Right ventricle myocardium superior (tissue), 1 donor: Measurements from ENCODE around the gene SPTBN5. TPM values are rescaled to one million over a fixed set of nuclear protein-coding genes. Genes with fewer than 3 reads are reported as not detected.
A peak's percentile ranks its signal among the peaks of the same experiment; 100 is the strongest.
"Not testable (repeated sequence)": the region's sequence is repeated elsewhere in the genome, so short reads cannot be mapped to it uniquely, and the experiment has no call there.

Experiments
- ATAC-seq: fragments of 200-7000 bp; cut with Tn5 transposase; one replicate; pipeline ENCODE4 v1.9.1; 2020; ENCODE audit warnings: mild to moderate bottlenecking; ENCODE audit not compliant: poor library complexity
- DNase-seq: peaks from one replicate; pipeline ENCODE4 v3.0.0-alpha.2; 2020
- intact Hi-C: fragments of 100-400 bp; cut with DNase I; formaldehyde crosslinking; loops from one replicate; pipeline ENCODE4 v1.11.2; 2022
- total RNA-seq: library from RNA; stranded (reverse); fragmentation: NEBNext Ultra II Directional; extraction: Animal tissue kit (Norgen Biotek cat#: 25700); gene quantifications from one replicate; pipeline ENCODE4 v1.2.1, GENCODE V29; 2021
- donor health status: DM: no; HTN: yes; CAD: no; lungs with severe emphysema.

Gene SPTBN5
- total RNA-seq, 1 donor from 2014 or later: 3.4 TPM

GRCh38 chr15:41839781-41840491 is 53.9 kb downstream of the SPTBN5 start:
- ATAC-seq (no peak), DNase-seq (no peak)
- intact Hi-C loops: no loop called here

DNA sequence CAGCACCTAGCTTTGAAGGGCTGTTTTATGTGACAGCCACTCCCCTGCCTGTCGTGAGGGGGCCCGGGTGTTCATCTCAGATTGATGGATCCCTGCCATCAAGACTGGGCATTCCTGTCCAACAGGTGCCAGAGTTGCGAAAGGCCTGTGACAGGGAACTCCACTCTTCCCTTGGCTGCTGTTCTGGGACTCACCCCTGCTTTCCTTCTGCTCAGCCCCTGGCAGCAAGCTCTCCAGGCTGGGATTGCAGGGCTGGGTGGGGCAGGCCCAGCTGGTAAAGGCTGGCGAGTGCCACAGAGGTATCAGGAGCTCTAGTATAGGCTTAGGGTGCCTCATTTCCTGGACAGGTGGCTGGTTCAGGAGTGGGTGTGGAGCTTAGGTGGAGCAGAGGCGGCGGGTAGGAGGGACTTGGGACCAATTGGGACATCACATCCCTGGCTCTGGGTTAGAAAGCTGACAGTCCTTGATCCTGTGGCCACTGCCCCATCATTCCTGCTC is 55.4 kb downstream of the SPTBN5 start, which contains the start of gene PLA2G4B:
TSS of gene PLA2G4B (plus strand) at position 448 of the 498 bp plus-strand sequence. CDS start 67 bp downstream, outside the sequence.
- DNase-seq: no peak
- intact Hi-C loops: no loop called here
- peak; percentile 65 for ATAC-seq

- DNase-seq (no peak), ATAC-seq (no peak)
- intact Hi-C loops: no loop called here
Measured at GRCh38 chr15:41836713-41837454, 57.0 kb downstream of the SPTBN5 start.

- no peak for DNase-seq
- intact Hi-C loops: no loop called here
- no peak for ATAC-seq
Measured at GRCh38 chr15:41836073-41836472, 57.8 kb downstream of the SPTBN5 start.

DNA sequence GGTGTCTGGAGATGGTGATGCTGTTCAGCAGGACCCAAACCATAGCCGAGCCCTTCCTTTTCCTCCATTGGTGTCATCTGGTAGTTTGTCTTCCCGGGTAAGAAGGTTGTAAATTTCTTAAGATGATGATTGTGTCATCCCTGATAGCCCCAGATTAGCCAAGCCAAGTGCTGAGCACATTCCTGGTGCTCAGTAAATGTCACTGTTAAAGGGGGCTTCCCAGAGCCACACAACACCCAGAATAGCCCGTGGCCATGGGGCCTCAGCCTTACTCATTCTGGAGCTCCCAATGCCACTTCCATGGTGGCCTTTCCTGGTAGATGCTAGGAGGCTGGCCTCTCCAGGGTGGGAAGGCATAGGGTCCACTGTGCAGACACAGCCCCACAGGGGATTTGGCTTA is 59.8 kb downstream of the SPTBN5 start:
- ATAC-seq: no peak
- intact Hi-C loops: no loop called here
- no peak for DNase-seq

- intact Hi-C loops: no loop called here
- DNase-seq: no peak
Measured at GRCh38 chr15:41832875-41833274, 61.0 kb downstream of the SPTBN5 start.

DNA sequence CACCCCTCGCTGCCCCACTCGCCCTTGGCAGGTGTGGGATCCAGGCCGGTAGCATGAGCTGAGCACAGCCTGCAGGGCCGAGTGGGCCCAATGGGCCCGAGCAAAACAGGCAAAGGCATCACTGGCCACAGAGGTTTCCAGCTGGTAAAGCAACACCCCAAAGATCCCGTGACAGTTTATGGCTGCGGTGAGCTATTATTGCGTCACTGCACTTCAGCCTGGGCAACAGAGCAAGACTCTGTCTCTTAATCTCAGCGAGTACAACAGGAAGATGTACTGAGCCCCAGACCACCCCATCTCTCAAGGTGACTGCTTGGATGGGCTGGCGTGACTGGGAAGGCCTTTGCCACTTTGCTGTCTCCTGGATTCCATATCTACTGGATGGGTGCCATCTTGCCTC is 61.6 kb downstream of the SPTBN5 start:
- DNase-seq (no peak), ATAC-seq (no peak)
- intact Hi-C loops: no loop called here

More at GRCh38 chr15:41832875-41833274, 61.0 kb downstream of the SPTBN5 start:
- no peak for ATAC-seq

DNA sequence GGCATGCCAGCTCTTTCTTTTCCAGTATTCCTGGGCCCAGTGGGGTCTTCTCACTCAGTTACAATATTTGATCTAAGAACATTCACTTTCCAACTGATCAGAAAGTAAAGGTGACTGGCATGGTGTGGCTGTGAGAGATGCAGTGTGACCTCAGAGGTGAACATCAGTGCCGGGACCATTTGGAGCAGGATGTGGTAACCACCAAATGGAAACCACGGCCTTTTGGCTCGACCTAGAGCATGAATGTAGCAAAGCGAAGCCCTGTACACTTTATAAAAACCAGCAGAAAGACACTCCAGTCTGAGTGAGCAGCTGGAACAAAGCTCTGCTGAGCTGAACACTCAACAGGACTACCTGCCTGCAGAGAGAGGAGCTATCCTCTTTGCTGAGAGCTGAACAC is 62.6 kb downstream of the SPTBN5 start:
- ATAC-seq, DNase-seq, intact Hi-C loops: not testable (repeated sequence)

GRCh38 chr15:41829959-41830646 is 63.8 kb downstream of the SPTBN5 start:
- intact Hi-C loops: loop anchor here (2.0 kb wide), 1 partner anchor 75 kb away; no protein-coding TSS in a partner anchor
- ATAC-seq: no peak
- DNase-seq: no peak

DNA sequence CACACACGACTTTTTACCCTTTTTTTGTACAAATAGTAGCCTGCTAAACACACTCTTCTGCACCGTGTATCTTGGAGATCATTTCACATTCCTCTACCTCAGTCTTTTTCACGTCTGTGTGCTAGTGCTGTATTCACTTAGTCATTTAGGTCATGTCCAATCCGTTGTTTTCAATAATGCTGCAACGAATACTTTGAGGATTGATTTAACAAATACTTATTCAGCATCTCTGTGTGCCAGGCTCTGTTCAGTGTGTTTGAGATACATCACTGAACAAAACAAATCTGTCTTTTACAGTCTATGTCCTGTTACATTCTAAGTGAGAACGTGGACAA is 65.1 kb downstream of the SPTBN5 start:
- DNase-seq (no peak), ATAC-seq (no peak)
- intact Hi-C loops: loop anchor here (2.0 kb wide), 1 partner anchor 76 kb away; no protein-coding TSS in a partner anchor

DNA sequence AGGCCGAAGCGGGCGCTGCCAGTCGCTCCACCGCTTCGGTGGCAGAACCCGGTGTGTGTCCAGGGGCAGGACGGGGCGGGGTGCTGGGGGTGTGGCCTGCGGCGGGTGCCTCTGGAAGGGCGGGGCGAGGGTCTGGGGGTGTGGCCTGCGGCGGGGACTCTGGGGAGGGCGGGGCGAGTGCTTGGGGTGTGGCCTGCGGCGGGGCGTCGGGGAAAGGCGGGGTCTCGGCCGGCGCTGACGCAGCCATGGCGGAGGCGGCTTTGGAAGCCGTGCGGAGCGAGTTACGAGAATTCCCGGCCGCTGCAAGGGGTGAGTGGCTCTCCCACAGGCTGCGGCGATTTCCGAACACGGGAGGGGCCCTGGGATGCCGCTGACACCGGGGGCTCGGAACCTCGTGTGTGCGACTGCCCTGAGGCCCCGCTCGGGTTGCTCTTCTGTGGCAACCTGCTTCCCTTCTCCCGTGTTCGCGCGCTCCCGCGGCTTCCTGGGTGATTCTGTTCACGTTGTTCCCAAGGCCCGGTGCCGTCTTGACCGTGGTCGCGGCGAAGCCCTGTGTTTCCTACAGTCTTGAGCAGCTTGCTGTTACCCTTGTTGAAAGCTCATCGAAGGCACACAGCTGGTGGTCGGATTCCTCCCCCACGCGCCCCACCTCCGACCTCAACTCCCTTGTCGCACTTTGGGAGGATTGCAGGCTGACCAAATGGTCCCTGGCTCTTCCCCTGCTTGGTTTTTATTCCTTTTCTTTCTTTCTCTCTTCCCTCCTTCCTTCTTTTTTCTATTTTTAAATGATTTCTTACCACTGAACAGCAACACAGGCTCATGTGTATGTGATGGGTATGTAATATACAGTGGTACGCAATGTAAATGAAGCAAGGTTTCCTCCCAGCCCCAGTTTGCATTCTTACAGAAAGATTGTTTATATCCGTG is 65.7 kb downstream of the SPTBN5 start, which contains the start of gene JMJD7:
TSS of gene JMJD7 (plus strand) at position 213 of the 927 bp plus-strand sequence. CDS start at position 246, 33 bp downstream.
- ATAC-seq: peak; percentile 98
- intact Hi-C loops: loop anchor here (2.0 kb wide), 1 partner anchor 77 kb away; no protein-coding TSS in a partner anchor
- peak; percentile 97 for DNase-seq

DNA sequence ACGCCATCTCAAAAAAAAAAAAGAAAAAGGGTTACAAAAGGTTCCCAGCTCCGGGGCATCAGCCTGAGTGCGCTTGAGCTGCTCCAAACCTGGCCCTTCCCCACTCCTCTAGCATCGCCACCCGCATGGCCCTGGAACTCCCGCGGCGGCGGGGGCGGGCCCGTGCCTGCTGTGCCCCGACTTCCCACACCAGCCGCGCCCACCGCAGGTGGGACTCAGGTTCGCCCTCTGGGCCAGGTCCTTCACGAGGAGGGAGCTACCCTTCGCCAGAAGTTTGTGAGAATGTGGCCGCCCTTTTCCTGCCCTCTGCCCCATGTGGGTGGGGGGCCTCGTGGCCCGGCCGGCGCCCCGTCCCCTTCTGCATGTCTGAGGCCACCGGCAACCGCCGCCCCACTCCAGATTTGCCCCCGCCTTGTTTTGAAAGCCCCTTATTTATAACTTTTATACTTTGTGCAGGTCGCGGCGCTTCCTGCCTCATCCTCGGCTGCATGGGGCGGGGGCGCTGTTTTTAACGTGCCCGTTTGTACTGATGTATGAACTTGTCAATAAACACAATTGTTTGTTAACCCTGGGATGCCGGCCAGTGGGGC is 66.5 kb downstream of the SPTBN5 start:
- ATAC-seq (peak; percentile 12), DNase-seq (no peak)
- intact Hi-C loops: no loop called here

- ATAC-seq (no peak), DNase-seq (no peak)
- intact Hi-C loops: no loop called here
Measured at GRCh38 chr15:41825572-41826535, 68.0 kb downstream of the SPTBN5 start.

GRCh38 chr15:41825145-41825544 is 68.7 kb downstream of the SPTBN5 start:
- no peak for ATAC-seq
- intact Hi-C loops: no loop called here

DNA sequence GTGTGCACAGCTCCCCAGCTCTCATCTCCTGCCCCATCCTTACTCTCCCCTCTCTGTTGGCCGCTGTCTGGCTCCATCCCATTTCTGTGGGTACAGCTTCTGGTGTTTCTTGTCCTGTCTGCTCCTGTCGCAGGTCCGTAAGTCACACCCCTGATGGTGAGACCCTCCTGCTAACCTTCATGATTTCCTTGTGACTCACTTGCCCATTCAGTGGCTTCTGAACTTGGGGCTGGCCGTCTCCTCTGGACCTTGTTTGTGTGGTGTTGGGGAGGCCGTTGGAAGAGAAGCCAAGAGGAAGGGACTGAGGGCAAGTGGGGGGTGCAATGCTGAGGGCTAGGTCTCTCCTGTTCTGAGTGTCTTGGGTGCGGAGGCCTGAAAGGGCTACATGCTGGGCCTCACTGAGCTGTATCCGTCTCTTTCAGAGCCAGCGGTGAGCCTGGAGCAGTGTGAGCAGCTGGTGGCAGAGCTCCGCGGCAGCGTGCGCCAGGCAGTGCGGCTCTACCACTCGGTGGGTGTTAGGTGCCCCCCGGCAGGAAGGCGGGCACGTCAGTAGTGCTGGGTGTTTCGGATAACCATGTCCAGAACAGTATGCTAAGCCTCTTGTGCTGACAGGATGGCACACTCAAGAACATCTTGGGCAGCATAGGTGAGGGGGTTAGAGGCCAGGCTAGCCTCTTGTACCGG is 69.6 kb downstream of the SPTBN5 start:
- DNase-seq (peak; percentile 30), ATAC-seq (no peak)

More at GRCh38 chr15:41825145-41825544, 68.7 kb downstream of the SPTBN5 start:
- no peak for DNase-seq

DNA sequence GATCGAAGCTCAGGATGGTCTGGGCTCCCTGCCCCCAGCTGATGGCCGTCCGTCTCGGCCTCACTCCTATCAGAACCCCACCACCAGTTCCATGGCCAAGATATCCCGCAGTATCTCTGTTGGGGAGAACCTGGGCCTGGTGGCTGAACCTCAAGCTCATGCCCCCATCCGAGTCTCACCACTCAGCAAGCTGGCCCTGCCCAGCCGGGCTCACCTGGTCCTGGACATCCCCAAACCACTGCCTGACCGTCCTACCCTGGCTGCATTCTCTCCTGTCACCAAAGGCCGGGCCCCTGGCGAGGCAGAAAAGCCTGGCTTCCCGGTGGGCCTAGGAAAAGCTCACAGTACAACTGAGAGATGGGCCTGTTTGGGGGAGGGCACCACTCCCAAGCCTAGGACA is 70.4 kb downstream of the SPTBN5 start:
- peak; percentile 17 for DNase-seq
- no peak for ATAC-seq
- intact Hi-C loops: no loop called here

More for the DNA sequence above, 69.6 kb downstream of the SPTBN5 start:
- intact Hi-C loops: no loop called here
